ENCODE results near the gene EFEMP2.

EFEMP2 gene

DNA sequence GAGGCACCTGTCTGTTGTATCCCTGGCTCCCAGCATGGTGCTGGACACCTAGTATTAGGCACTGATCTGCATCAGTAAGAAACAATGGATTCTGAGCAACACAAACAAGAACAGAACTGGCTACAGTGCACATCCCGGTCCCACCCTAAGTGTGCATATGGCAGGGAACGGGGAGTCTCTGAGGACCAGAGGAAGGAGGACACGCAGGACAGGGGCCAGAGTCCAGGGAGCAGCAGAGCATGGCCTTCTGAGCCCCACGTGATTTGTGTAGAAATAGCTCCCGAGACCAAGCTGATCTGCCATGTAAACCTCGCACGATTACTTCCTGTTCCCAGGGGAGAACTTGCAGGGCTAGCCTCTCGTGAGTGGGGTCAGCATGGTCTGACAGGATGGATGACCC is 51.5 kb downstream of the EFEMP2 start:
- DNase-seq, result no peak

- peak; percentile 84 to 90 for DNase-seq
These were observed 54.5 kb downstream of the EFEMP2 start for GRCh38 chr11:65817835-65818680.

DNA sequence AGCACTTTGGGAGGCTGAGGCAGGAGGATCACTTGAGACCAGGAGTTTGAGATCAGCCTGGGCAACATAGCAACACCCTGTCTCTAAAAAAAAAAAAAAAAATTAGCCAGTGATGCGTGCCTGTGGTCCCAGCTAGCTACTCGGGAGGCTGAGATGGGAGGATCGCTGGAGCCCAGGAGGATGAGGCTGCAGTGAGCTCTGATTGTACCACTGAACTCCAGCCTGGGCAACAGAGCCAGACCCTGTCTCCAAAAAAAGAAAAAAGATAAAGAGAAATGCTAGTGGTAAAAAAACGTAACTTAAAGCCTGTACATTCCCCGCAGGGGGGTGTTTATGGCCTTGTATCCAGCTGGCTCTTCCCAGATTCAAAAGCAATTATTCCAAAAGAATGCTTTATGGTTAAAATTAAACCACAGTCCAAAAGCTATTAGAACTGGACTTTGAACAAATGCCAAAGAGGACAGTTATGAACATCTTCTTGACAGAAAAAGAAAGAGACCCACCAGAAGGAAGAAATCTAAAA is 55.2 kb downstream of the EFEMP2 start:
- DNase-seq, result no peak

DNA sequence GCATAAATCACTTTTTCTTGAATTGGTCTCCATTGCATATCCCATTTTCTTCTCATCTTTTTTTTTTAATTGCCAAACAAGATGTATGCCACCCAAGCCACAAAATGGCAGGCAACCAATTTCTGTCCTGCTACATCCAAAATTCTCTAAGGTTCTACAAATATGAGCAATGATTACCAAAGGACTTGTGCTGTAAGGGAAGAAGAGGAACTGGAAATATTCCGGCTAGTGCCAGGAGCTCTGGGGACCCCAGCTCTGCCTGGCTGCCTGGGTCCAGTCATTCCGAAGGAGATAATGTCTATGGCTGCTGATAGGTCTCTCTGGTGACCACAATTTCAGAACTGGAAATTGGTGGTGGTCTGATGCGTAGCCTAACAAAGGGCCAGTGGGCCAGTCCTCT is 55.9 kb downstream of the EFEMP2 start:
- no peak for DNase-seq
